ENCODE measurements around the gene DSG2. TPM values are rescaled to one million over a fixed set of nuclear protein-coding genes. Genes with fewer than 3 reads are reported as not detected.

The DSG2 gene
- total and polyA plus RNA-seq, 2 experiments from 2014 or later: 67.7 to 105 TPM

DNA sequence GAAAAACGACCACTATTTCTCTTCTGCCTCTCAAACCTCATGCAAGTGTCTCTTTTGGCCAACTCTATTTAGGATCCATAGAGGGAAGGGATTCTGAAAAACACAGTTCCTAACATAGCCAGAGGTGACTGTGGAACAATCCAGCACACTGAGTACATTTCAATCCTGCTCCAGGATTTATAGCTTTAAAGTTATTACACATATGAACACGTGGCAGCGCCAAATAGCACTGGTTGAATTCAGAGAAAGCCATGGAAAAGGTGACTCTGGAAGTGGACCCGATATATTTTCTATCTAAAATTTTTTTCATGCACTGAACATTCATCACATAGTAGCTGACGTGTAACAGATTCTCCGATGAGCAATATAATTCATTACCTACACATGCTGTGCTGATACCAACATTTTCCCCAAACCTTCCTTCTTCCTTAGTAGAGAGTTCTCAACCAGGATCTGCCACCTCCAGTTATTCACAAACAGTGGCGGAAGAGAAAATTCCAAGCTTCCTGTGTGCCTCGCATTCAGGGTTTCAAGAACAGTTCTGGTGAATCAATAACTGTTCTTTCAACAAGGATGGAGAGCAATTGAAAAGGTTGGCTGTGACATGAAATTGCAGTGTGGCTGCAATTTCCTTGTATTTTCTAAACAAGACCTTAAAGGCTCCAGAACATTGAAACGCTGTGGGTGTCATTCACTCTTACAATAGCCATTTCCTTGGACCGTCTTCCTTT lies 68.0 kb downstream of the DSG2 start:
- peak overlapping the region; percentile 71 for H3K27ac ChIP-seq
- H3K27me3 ChIP-seq: no peaks in the 10 kb centered on the region
- no peaks in the 10 kb centered on the region for H3K79me2 ChIP-seq
- no peak overlapping the region for H3K4me3 ChIP-seq
- peak overlapping the region; percentile 6 for H2AFZ ChIP-seq
- peak overlapping the region; percentile 34 for H3K4me2 ChIP-seq
- H3K9me3 ChIP-seq (ENCODE audit: low read depth): no peaks in the 10 kb centered on the region
- 78% methylated on average over 10 of the region's 10 CpGs for WGBS (ENCODE audit: low lambda C conversion rate, missing lambda C conversion rate)
- H3K4me1 ChIP-seq (ENCODE audit: insufficient read depth): peaks cover 9% of the 10 kb centered on the region
- no peaks in the 10 kb centered on the region for H3K36me3 ChIP-seq (replicated peaks; ENCODE audit: insufficient read depth, low read depth)
- no peaks in the 10 kb centered on the region for H3K9me2 ChIP-seq (replicated peaks; ENCODE audit: insufficient read depth)
- H4K20me1 ChIP-seq (ENCODE audit: insufficient read depth, poor library complexity, severe bottlenecking): no peaks in the 10 kb centered on the region
- TF ChIP-seq EZH2 (IDR thresholded peaks at IDR 0.05; ENCODE audit: borderline replicate concordance): no peak
- TF ChIP-seq, protein P1, sequence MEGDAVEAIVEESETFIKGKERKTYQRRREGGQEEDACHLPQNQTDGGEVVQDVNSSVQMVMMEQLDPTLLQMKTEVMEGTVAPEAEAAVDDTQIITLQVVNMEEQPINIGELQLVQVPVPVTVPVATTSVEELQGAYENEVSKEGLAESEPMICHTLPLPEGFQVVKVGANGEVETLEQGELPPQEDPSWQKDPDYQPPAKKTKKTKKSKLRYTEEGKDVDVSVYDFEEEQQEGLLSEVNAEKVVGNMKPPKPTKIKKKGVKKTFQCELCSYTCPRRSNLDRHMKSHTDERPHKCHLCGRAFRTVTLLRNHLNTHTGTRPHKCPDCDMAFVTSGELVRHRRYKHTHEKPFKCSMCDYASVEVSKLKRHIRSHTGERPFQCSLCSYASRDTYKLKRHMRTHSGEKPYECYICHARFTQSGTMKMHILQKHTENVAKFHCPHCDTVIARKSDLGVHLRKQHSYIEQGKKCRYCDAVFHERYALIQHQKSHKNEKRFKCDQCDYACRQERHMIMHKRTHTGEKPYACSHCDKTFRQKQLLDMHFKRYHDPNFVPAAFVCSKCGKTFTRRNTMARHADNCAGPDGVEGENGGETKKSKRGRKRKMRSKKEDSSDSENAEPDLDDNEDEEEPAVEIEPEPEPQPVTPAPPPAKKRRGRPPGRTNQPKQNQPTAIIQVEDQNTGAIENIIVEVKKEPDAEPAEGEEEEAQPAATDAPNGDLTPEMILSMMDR (IDR thresholded peaks at IDR 0.05; ENCODE audit: poor library complexity): no peak
- TF ChIP-seq EZH2phosphoT487 (IDR thresholded peaks at IDR 0.05; ENCODE audit: low read depth, severe bottlenecking, unreplicated experiment): no peak
- DNase-seq (ENCODE audit: low spot score): no peak

DNA sequence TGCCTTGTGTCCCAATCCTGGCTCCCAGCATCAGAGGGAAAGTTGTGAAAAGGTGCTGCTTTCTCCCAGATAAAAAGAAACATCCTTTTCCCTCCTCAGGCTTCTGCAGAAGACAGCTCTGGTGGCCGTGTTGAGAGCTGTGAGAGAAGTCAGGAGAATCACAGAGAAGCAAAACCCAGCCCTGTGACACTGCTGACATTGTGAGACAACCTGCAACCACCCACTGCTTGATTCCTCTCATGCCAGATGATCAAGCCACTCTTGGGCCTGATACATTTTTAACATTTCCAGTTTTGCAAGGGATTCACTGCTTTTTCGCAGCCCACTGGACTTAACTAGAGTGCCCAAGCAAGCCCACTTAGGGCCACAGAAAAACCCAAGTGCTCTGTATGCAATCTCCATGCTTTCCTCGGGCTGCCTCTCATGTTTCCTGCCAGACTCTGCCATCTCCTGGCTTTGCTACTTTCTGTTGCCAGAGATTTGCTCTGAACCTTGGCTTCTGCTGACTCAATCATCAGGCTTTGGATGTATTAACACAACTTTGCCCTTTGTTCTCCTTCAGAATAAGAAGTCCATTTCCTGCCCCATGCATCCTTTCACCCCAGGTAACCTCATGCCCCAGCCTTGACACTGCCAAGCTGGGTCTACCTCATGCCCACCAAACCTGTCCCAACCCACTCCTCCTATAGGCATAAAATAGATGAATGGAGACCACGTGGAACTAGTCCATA lies 68.8 kb downstream of the DSG2 start:
- Histone ChIP-seq H2AFZ (peak overlapping the region; percentile 6), H3K79me2 (no peaks in the 10 kb centered on the region), H3K27me3 (no peaks in the 10 kb centered on the region), H3K27ac (peak overlapping the region; percentile 71), H3K4me3 (no peak overlapping the region), H3K9me3 (ENCODE audit: low read depth) (no peaks in the 10 kb centered on the region), H3K4me1 (ENCODE audit: insufficient read depth) (peaks cover 9% of the 10 kb centered on the region), H3K4me2 (peak overlapping the region; percentile 34), H3K9me2 (replicated peaks; ENCODE audit: insufficient read depth) (no peaks in the 10 kb centered on the region), H4K20me1 (ENCODE audit: insufficient read depth, poor library complexity, severe bottlenecking) (no peaks in the 10 kb centered on the region), H3K36me3 (replicated peaks; ENCODE audit: insufficient read depth, low read depth) (no peaks in the 10 kb centered on the region)
- 64% methylated on average over 4 of the region's 4 CpGs for WGBS (ENCODE audit: low lambda C conversion rate, missing lambda C conversion rate)
- DNase-seq (ENCODE audit: low spot score): peak; percentile 43
- no peak for TF ChIP-seq EZH2phosphoT487 (IDR thresholded peaks at IDR 0.05; ENCODE audit: low read depth, severe bottlenecking, unreplicated experiment)
- TF ChIP-seq, protein P1 (IDR thresholded peaks at IDR 0.05; ENCODE audit: poor library complexity): no peak
- TF ChIP-seq EZH2 (IDR thresholded peaks at IDR 0.05; ENCODE audit: borderline replicate concordance): no peak

DNA sequence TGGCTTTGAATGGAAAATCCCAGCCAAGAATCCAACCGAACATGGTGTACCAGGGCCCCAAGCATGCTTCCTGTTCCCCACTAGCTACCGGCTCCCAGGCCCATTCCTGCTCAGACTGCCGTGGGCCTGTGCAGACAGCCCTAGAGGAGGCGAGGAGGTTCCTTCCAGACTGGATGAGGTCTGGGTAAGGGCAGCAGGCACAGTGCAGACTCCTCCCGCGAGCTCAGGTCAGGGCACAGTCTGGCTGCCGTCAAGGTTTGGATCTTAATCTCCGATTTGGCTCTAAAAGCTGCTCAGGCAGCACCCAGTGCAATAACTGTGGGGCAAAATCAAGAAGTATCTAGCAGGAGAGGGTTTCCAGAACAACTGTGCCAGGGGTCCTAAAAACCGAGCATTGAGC lies 74.4 kb downstream of the DSG2 start:
- no peak overlapping the region for H3K4me2 ChIP-seq
- no peaks in the 10 kb centered on the region for H3K27me3 ChIP-seq
- TF ChIP-seq, protein P1 (IDR thresholded peaks at IDR 0.05; ENCODE audit: poor library complexity): no peak
- no peak for TF ChIP-seq EZH2 (IDR thresholded peaks at IDR 0.05; ENCODE audit: borderline replicate concordance)
- no peak for TF ChIP-seq EZH2phosphoT487 (IDR thresholded peaks at IDR 0.05; ENCODE audit: low read depth, severe bottlenecking, unreplicated experiment)
- H3K27ac ChIP-seq: peak overlapping the region; percentile 45
- H3K9me2 ChIP-seq (replicated peaks; ENCODE audit: insufficient read depth): no peaks in the 10 kb centered on the region
- H3K9me3 ChIP-seq (ENCODE audit: low read depth): no peaks in the 10 kb centered on the region
- H3K36me3 ChIP-seq (replicated peaks; ENCODE audit: insufficient read depth, low read depth): no peaks in the 10 kb centered on the region
- H4K20me1 ChIP-seq (ENCODE audit: insufficient read depth, poor library complexity, severe bottlenecking): no peaks in the 10 kb centered on the region
- H3K79me2 ChIP-seq: no peaks in the 10 kb centered on the region
- H3K4me1 ChIP-seq (ENCODE audit: insufficient read depth): peaks cover 7% of the 10 kb centered on the region
- H2AFZ ChIP-seq: no peak overlapping the region
- DNase-seq (ENCODE audit: low spot score): no peak
- WGBS (ENCODE audit: low lambda C conversion rate, missing lambda C conversion rate): 89% methylated on average over 9 of the region's 9 CpGs
- no peak overlapping the region for H3K4me3 ChIP-seq
